GM12878 (cell line): ENCODE results near the gene RSRC1. TPM values are rescaled to one million over a fixed set of nuclear protein-coding genes. Genes with fewer than 3 reads are reported as not detected.
"Not testable (repeated sequence)": the region's sequence is repeated elsewhere in the genome, so short reads cannot be mapped to it uniquely, and the experiment has no call there.

Experiments used
- ATAC-seq: fragments of 200-7000 bp; cut with Tn5 transposase; 3 replicates; pipeline ENCODE4 v1.9.1; 2020; ENCODE audit warnings: mild to moderate bottlenecking, moderate library complexity
- BruUV-seq: library from RNA; stranded (reverse); fragments of 400-500 nt; replicated peaks from 2 replicates; lab custom pipeline; 2021; lab: Mats Ljungman, UMichigan
- CTCF ChIA-PET: fragments of 300-600 bp; sonication (Branson Sonifier 250); formaldehyde crosslinking; extraction: SDS; loops from one replicate; lab custom pipeline; 2021; ENCODE audit warnings: inconsistent platforms; lab: Yijun Ruan, JAX
- POLR2A ChIA-PET: fragments of 350-600 bp; formaldehyde crosslinking; extraction: SDS; loops from one replicate; lab custom pipeline; 2021; ENCODE audit warnings: inconsistent platforms; lab: Charles Lee
- RAD21 ChIA-PET: fragments of 300-600 bp; sonication (Branson Sonifier 250); formaldehyde crosslinking; loops from one replicate; lab custom pipeline; 2023; ENCODE audit warnings: antibody characterized with exemption; ENCODE audit not compliant: unreplicated experiment; lab: Charles Lee
- SMC1A ChIA-PET: fragments of 300-600 bp; sonication (Branson Sonifier 250); formaldehyde crosslinking; loops from one replicate; lab custom pipeline; 2023; ENCODE audit not compliant: unreplicated experiment, uncharacterized antibody; lab: Charles Lee
- DNase-seq: peaks from one replicate; pipeline ENCODE4 v3.0.0-alpha.2; 2011; ENCODE audit warnings: low read depth, low spot score
- FAIRE-seq: peaks from 3 replicates; lab custom pipeline; 2011; peaks lifted over from hg19 to GRCh38; lab: Jason Lieb, UNC
- H2AFZ ChIP-seq: 2 replicates; pipeline ENCODE4 v1.6.0; 2011; ENCODE audit warnings: low read depth, low read length, control low read depth; ENCODE audit not compliant: control insufficient read depth
- H3K27ac ChIP-seq: 2 replicates; pipeline ENCODE4 v1.5.1; 2011; ENCODE audit warnings: control low read depth; ENCODE audit not compliant: control insufficient read depth, insufficient read depth
- H3K27me3 ChIP-seq, 2 experiments: replicated peaks in 1 of 2; 2 replicates each; pipeline versions ENCODE4 v1.6.0 to v1.6.1; 2011; ENCODE audit warnings: low read length in 1 of 2; ENCODE audit not compliant: control insufficient read depth in 2 of 2, insufficient read depth in 2 of 2
- H3K36me3 ChIP-seq, 2 experiments: 2 replicates each; pipeline ENCODE4 v1.5.1; 2011; ENCODE audit warnings: low read length in 1 of 2; ENCODE audit not compliant: control insufficient read depth in 2 of 2, insufficient read depth in 2 of 2
- H3K4me1 ChIP-seq: 2 replicates; pipeline ENCODE4 v1.6.1; 2011; ENCODE audit warnings: mild to moderate bottlenecking, low read length, moderate library complexity, mixed read lengths; ENCODE audit not compliant: control insufficient read depth, insufficient read depth
- H3K4me2 ChIP-seq: 2 replicates; pipeline ENCODE4 v1.6.0; 2011; ENCODE audit warnings: control low read depth; ENCODE audit not compliant: control insufficient read depth, insufficient read depth
- H3K4me3 ChIP-seq: fragments of 200-600 bp; sonication (generic); 2 replicates; pipeline ENCODE4 v1.5.1; 2016
- H3K79me2 ChIP-seq: 2 replicates; pipeline ENCODE4 v1.6.0; 2011; ENCODE audit warnings: low read length; ENCODE audit not compliant: control insufficient read depth, insufficient read depth
- H3K9ac ChIP-seq: 2 replicates; pipeline ENCODE4 v1.8.0; 2011; ENCODE audit warnings: low read length, control low read depth, mixed read lengths; ENCODE audit not compliant: control insufficient read depth, insufficient read depth
- H3K9me3 ChIP-seq: replicated peaks from 3 replicates; pipeline ENCODE4 v1.5.1; 2011; ENCODE audit warnings: mild to moderate bottlenecking, low read length; ENCODE audit not compliant: control insufficient read depth, insufficient read depth
- H4K20me1 ChIP-seq: 2 replicates; pipeline ENCODE4 v1.6.0; 2011; ENCODE audit not compliant: control insufficient read depth, insufficient read depth
- E2F8 ChIP-seq: fragments of 450-650 bp; IDR thresholded peaks from 2 replicates; pipeline ENCODE4 v1.6.1; 2018; ENCODE audit warnings: mild to moderate bottlenecking, low read depth, moderate library complexity; ENCODE audit not compliant: partially characterized antibody
- E4F1 ChIP-seq: fragments of 450-650 bp; IDR thresholded peaks from 2 replicates; pipeline ENCODE4 v1.6.1; 2018; ENCODE audit warnings: borderline replicate concordance, mild to moderate bottlenecking; ENCODE audit not compliant: partially characterized antibody
- KAT2A ChIP-seq: conservative IDR thresholded peaks from 2 replicates; pipeline ENCODE4 v1.6.1; 2011; ENCODE audit warnings: low read depth, low read length; ENCODE audit not compliant: control insufficient read depth
- PAX5 ChIP-seq: IDR thresholded peaks from 2 replicates; pipeline ENCODE4 v1.6.1; 2011; ENCODE audit warnings: low read depth, low read length, borderline replicate concordance
- TCF3 ChIP-seq: IDR thresholded peaks from 2 replicates; pipeline ENCODE4 v1.6.1; 2012; ENCODE audit warnings: low read depth, mild to moderate bottlenecking, low read length, borderline replicate concordance; ENCODE audit not compliant: insufficient read depth
- YY1 ChIP-seq: IDR thresholded peaks from 2 replicates; pipeline ENCODE4 v1.6.1; 2011; ENCODE audit warnings: low read depth, mild to moderate bottlenecking, low read length
- WGBS: methylation state at CpG from one replicate; pipeline ENCODE4 v1.1.6; 2016; ENCODE audit warnings: low lambda C conversion rate; ENCODE audit not compliant: insufficient replicate concordance, insufficient coverage; ENCODE audit errors: missing lambda C conversion rate; 5-methylcytosine and 5-hydroxymethylcytosine counted together
- in situ Hi-C: fragments of 300-500 bp; cut with MboI; formaldehyde crosslinking; loops from 9 replicates; pipeline ENCODE4 v1.14.3; 2018; ENCODE audit warnings: mixed read lengths
- intact Hi-C: fragments of 100-400 bp; cut with micrococcal nuclease; formaldehyde crosslinking; loops from one replicate; pipeline ENCODE4 v1.14.2; 2022; ENCODE audit not compliant: unreplicated experiment
- polyA plus RNA-seq, 11 experiments: library from polyadenylated mRNA; depleted of rRNA in 4 of 11; unstranded in 6 of 11; stranded (reverse) in 5 of 11; fragments of >200 nt; fragmentation: Nextera tagmentation in 4 of 11; fragmentation: Illumina TruSeq in 1 of 11; extraction: Ambion mirVana in 4 of 11; extraction: Trizol in 1 of 11; gene quantifications; 1 replicate in 1 of 11; 2 replicates in 10 of 11; pipeline versions ENCODE4 v1.2.1 to v1.2.3, GENCODE V29; 2011 to 2016; ENCODE audit warnings: inconsistent platforms in 2 of 11, missing spikeins in 2 of 11, low read depth in 1 of 11
- total RNA-seq, 4 experiments: library from RNA; depleted of rRNA in 3 of 4; stranded (reverse); fragments of >200 nt in 3 of 4; fragmentation: Illumina TruSeq in 1 of 4; extraction: Trizol in 1 of 4; gene quantifications; 2 replicates each; pipeline versions ENCODE4 v1.2.1 to v1.2.3, GENCODE V29; 2013 to 2021

The RSRC1 gene
- total and polyA plus RNA-seq, 10 of the 15 experiments (the other 5 are each of a cell fraction or from before 2014, with no cell fraction given): 16.4 to 85.9 (median 42.0) TPM

DNA sequence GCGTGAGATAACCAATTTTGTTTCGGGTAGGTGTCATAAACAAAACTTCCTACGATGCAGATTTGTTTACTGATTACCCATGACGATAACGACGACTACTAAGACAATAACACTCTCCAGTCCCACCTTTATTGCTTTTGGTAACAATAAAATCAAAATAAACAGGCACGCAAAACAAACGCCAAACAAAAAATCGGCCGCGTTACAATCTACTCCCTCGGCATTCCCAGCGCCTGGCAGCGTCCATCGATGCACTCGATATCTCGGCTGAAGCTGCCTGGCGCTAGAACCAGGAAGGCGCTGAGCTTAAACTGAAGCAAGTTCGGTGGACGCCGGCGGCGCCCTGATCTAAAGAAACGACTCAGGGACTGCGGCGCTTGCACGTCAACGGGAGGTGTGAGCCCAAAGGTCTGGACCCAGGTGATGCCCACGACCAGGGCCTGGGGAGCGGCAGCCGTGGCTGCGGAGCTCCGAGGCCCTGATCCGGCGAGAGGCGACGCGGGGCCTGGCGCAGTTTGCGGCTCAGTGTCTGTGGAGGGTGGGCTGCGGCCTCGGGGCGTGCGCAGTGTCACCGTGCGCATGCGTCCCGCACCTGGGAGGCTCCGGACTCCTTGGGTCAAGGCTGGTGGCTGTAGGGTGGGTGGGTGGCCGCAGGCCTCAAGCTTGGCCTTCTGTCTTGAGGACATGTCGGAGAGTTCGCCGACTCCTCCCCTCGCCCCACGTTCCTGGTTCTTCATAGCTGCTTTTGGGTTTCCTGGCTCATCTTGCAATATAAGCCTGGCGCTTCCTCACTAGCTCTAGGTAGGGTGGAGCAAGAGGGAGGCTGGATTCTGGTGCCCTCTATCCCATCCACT lies at the start of gene RSRC1 (continued):
- TF ChIP-seq PAX5 (peak; percentile 33; the same call in 1 of the 2 replicates), KAT2A (no peak), E4F1 (peak; percentile 83), E2F8 (peak; percentile 63), TCF3 (no peak), YY1 (peak; percentile 92)

DNA sequence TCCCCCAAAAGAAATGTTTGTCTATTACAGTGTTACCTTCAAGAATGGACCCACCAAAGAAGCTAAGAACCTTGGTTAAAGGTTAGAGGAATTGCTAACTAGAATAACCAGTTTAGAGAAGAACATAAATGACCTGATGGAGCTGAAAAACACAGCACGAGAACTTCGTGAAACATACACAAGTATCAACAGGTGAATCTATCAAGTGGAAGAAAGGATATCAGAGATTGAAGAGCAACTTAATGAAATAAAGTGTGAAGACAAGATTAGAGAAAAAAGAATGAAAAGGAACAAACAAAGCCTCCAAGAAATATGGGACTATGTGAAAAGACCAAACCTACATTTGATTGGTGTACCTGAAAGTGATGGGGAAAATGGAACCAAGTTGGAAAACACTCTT lies 44.3 kb upstream of the RSRC1 start:
- H3K4me1 ChIP-seq, POLR2A ChIA-PET, RAD21 ChIA-PET: not testable (repeated sequence)

More for the DNA sequence above, 44.3 kb upstream of the RSRC1 start:
- in situ Hi-C loops, FAIRE-seq, H3K27me3 ChIP-seq, H3K4me2 ChIP-seq, BruUV-seq, H4K20me1 ChIP-seq, H2AFZ ChIP-seq, H3K27ac ChIP-seq, CTCF ChIA-PET, H3K4me3 ChIP-seq, DNase-seq, H3K9me3 ChIP-seq, H3K79me2 ChIP-seq, ATAC-seq, H3K36me3 ChIP-seq, intact Hi-C loops, H3K9ac ChIP-seq: not testable (repeated sequence)
- 88% methylated on average over 2 of the region's 2 CpGs for WGBS
- SMC1A ChIA-PET: interaction anchor here (1.1 kb wide), 1 partner anchor 76 kb away, joined by 3 read pairs; no protein-coding TSS in a partner anchor
